ENCODE measurements around the gene CFAP221.

CFAP221 gene

GRCh38 chr2:119544075-119544938 is at the start of gene CFAP221:
Gene CFAP221 (plus strand): TSS chr2:119544449. CDS start chr2:119546132, 1,683 bp downstream.
- DNase-seq (ENCODE audit: low spot score) = peak; percentile 95

GRCh38 chr2:119495948-119496347 is 48.3 kb upstream of the CFAP221 start:
- DNase-seq (ENCODE audit: low spot score) = no peak

DNA sequence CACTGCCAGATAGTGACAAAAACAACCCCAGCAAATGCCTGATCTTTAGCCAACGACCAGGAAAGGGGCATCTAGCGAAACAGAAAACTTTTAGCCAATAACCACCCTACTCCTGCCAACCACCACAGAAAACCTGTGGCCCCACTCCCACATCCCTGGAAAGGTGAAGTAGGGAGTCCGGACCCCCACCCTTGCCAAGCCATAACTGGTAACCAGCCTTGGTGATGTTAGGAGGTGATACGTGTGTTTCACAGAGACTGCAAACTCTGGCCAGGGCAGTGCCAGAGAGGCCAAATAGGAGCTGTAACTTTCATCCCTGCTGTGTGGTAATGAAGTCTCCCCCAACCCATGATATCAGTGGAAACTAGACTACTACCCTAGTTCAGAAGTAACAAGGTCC is 47.6 kb upstream of the CFAP221 start:
- no peak for DNase-seq (ENCODE audit: low spot score)

- DNase-seq (ENCODE audit: low spot score) = peak; percentile 3
Measured at GRCh38 chr2:119508756-119509155, 35.5 kb upstream of the CFAP221 start.

DNA sequence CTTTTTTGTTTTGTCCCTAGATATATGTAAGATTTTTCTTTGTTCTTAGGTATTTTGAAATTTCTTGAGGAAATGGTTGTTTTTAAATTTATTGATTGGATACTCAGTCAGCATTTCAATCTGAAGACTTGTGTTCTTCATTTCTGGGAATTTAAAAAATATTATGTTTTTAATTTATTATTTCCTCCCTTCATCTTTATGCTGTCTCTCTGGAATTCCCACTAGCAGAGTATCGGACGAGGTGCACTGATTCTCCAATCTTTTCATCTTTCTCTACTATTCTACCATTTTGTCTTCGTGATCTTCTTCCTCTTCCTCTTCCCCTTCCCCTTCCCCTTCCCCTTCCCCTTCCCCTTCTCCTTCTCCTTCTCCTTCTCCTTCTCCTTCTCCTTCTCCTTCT is 32.3 kb upstream of the CFAP221 start:
- no peak for DNase-seq (ENCODE audit: low spot score)

- no peak for DNase-seq (ENCODE audit: low spot score)
Measured at GRCh38 chr2:119512946-119513345, 31.3 kb upstream of the CFAP221 start.

DNA sequence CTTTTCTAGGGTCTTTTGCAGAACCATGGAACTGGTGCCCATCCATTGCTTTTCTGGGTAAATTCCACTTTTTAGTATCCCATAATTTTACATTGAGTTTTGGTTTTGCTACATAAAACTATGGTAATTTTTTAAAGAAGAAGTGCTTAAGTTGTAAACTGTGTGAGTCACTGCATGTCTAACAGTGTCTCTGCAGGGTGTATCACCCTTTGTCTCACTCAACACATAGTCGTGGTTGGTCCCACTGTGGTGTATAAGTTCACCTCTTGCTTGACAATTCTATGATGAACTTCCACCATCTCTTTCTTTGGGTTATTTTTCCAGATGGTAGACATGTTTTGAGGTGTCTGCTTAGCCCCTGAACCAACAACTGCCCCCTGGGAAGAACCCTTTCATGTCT is 30.4 kb upstream of the CFAP221 start:
- peak; percentile 2 for DNase-seq (ENCODE audit: low spot score)

GRCh38 chr2:119516121-119516520 is 28.1 kb upstream of the CFAP221 start:
- DNase-seq (ENCODE audit: low spot score) = no peak

DNA sequence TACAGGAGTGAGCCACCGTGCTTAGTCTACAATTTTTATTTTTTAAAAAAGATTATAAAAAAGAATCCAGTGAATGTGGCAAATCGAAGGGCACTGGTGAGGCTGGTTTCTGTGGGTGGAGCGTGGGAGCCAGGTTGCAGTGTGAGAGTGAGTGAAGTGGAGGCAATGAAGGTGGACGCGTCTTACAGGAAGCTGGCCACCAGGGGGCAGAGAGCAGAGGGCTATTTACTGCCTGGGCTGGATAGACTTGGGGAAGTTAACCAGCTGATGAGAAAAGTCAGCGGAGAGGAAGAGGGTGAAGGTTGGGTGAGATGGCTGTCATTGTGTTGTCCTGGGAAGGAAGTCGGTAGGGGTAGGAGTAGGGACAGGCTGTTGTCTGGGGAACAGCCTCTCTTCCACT is 26.8 kb upstream of the CFAP221 start:
- DNase-seq (ENCODE audit: low spot score) = peak; percentile 84

GRCh38 chr2:119518401-119519056 is 25.7 kb upstream of the CFAP221 start:
- no peak for DNase-seq (ENCODE audit: low spot score)

DNA sequence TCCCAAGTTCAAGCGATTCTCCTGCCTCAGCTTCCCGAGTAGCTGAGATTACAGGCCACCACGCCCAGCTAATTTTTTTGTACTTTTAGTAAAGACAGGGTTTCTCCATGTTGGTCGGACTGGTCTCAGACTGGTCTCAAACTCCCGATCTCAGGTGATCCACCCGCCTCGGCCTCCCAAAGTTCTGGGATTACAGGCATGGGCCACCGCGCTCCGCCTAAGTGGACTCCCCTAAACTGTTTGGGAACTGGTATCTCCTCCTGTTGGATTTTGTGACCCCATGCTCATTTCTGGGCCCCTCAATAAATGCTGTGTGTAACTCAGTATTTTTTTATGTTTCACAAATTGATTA is 25.2 kb upstream of the CFAP221 start:
- DNase-seq (ENCODE audit: low spot score) = no peak

GRCh38 chr2:119520696-119521432 is 23.4 kb upstream of the CFAP221 start:
- no peak for DNase-seq (ENCODE audit: low spot score)

- DNase-seq (ENCODE audit: low spot score) = no peak
Measured at GRCh38 chr2:119521433-119522050, 22.7 kb upstream of the CFAP221 start.

GRCh38 chr2:119522671-119523070 is 21.6 kb upstream of the CFAP221 start:
- DNase-seq (ENCODE audit: low spot score) = no peak

GRCh38 chr2:119523383-119523951 is 20.8 kb upstream of the CFAP221 start:
- DNase-seq (ENCODE audit: low spot score) = no peak

DNA sequence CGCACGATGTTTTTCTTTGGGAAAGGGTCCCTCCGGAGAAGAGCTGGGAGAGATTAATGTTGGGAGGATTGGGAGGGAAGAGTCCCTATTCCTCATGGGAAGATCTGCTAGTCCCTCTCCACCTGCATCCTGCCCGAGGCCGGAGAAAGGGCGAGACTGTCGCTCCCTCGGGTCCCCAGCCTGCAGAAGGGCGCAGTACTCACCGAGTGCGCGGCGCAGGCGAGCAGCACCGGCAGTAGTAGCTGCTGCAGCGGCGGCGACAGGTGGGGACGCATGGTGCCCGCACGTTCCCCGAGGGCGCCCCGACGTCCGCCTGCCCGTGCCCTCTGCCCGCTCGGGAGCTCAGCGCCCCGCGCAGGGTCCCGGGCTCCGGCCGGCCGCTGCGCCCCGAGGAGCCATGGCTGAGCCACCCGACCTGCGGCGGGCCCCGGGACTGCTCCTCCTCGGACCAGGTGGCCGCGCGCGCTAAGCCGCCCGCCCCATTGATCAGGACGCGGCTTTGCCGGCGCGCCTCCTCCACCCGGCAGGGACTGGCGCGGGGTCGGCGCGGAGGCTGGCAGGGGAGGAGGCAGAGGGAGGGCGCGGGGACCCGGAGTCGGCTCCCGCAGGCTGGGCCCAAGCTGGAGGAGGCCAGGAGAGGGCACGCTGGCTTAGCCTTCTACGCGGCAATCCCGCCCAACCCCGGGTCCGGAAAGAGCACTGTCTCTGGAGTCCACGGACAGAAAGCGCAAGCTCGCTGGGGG is 20.1 kb upstream of the CFAP221 start, which contains the start of gene SCTR:
TSS of gene SCTR (minus strand) at position 532 of the 743 bp plus-strand sequence. CDS start at position 275, 257 bp downstream.
- no peak for DNase-seq (ENCODE audit: low spot score)

GRCh38 chr2:119525614-119526013 is 18.6 kb upstream of the CFAP221 start:
- DNase-seq (ENCODE audit: low spot score) = no peak

- DNase-seq (ENCODE audit: low spot score) = no peak
Measured at GRCh38 chr2:119527999-119528398, 16.2 kb upstream of the CFAP221 start.

DNA sequence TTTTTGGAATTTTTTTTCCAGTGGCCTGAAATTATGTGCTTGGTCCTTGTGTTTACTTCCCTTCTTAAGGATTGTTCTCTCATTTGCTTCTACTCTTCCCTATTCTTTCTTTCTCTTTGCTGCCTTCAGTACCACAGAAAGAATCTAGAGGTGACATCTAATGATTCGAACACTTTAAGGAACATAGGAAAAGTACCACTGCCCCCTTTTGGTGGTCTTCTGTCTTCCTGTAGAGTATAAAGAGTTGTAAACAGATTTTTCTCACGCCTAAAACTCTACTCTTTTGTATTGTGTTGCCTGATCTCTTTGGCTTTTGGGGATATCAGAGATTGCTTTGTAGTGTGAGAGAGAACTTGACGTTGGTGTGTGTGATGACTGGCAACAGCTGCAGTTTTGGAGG is 13.0 kb upstream of the CFAP221 start:
- DNase-seq (ENCODE audit: low spot score) = no peak

DNA sequence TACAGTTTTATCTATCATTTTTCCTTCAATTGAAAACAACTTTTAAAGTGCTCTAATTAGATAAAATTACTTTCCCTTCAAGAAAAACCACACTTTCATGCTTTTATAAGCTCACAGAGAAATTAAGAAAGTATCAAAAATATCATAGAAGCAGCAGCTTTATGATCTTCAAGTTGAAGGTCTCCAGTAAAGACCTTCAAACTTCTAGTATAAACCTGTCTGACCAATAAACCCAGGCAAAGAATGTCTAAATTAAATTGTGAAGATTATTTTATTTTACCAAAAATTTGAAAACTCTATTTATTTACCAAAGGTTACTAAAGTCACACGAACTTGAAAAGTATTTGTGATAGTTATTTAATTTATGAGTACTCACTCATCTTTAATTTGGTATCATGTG is 10.7 kb upstream of the CFAP221 start:
- no peak for DNase-seq (ENCODE audit: low spot score)

GRCh38 chr2:119536211-119536610 is 8.0 kb upstream of the CFAP221 start:
- DNase-seq (ENCODE audit: low spot score) = no peak

Measured in AG20443 (cell line).